Heart right ventricle (tissue), 16 donors: ENCODE results near the gene FOXJ1. TPM values are rescaled to one million over a fixed set of nuclear protein-coding genes. Genes with fewer than 3 reads are reported as not detected.

Experiments used
- ATAC-seq, 8 donors: fragments of 200-7000 bp; cut with Tn5 transposase; one replicate each; pipeline ENCODE4 v1.9.1; 2020; ENCODE audit warnings: mild to moderate bottlenecking in 8 of 8, moderate library complexity in 8 of 8, moderate number of reproducible peaks in 1 of 8
- DNase-seq, 2 donors: peaks; one replicate each; pipeline ENCODE4 v3.0.0-alpha.2; 2020
- H3K27ac ChIP-seq, 10 donors: fragments of 200-600 bp; sonication (generic) in 2 of 10; one replicate each; pipeline versions ENCODE4 v1.5.0 to v1.8.0; 2020 to 2022; ENCODE audit warnings: mild to moderate bottlenecking in 3 of 10
- H3K27me3 ChIP-seq, 7 donors: fragments of 200-600 bp; one replicate each; pipeline ENCODE4 v1.8.0; 2021 to 2022; ENCODE audit warnings: mild to moderate bottlenecking in 2 of 7
- H3K36me3 ChIP-seq, 9 donors: fragments of 200-600 bp; sonication (generic) in 1 of 9; one replicate each; pipeline versions ENCODE4 v1.5.0 to v1.8.0; 2020 to 2022; ENCODE audit warnings: mild to moderate bottlenecking in 2 of 9
- H3K4me1 ChIP-seq, 9 donors: fragments of 200-600 bp; sonication (generic) in 1 of 9; one replicate each; pipeline versions ENCODE4 v1.5.0 to v1.8.0; 2020 to 2022; ENCODE audit warnings: mild to moderate bottlenecking in 4 of 9
- H3K4me3 ChIP-seq, 10 donors: fragments of 200-600 bp; sonication (generic) in 2 of 10; one replicate each; pipeline versions ENCODE4 v1.5.0 to v1.8.0; 2020 to 2022; ENCODE audit warnings: mild to moderate bottlenecking in 7 of 10, moderate library complexity in 2 of 10
- H3K9me3 ChIP-seq, 11 donors: fragments of 200-600 bp in 10 of 11; sonication (generic) in 2 of 11; one replicate each; pipeline versions ENCODE4 v1.5.0 to v1.8.0; 2013 to 2022; ENCODE audit warnings: mild to moderate bottlenecking in 2 of 11, control low read depth in 1 of 11, moderate library complexity in 1 of 11
- WGBS, 2 donors: extraction: QIAGEN DNeasy Blood & Tissue Kit; methylation state at CpG; one replicate each; pipeline ENCODE4 v1.1.7; 2013; ENCODE audit warnings: inconsistent platforms in 1 of 2; 5-methylcytosine and 5-hydroxymethylcytosine counted together
- intact Hi-C, 10 donors: fragments of 100-400 bp; cut with DNase I; formaldehyde crosslinking; loops; one replicate each; pipeline versions ENCODE4 v1.11.1 to v1.14.2; 2022
- polyA plus RNA-seq, 2 donors: library from polyadenylated mRNA; stranded (reverse); fragments of 200-250 nt; gene quantifications; one replicate each; pipeline ENCODE4 v1.2.3, GENCODE V29; 2013
- total RNA-seq, 10 donors: library from RNA; stranded (reverse); fragmentation: NEBNext Ultra II Directional in 3 of 10; extraction: Animal tissue kit (Norgen Biotek cat#: 25700) in 3 of 10; gene quantifications; one replicate each; pipeline versions ENCODE4 v1.2.1 to v1.2.4, GENCODE V29; 2021 to 2023
- TF ChIP-seq, protein P1 (sequence below), 9 donors: fragments of 200-600 bp; sonication (generic) in 2 of 9; IDR thresholded peaks; one replicate each; pipeline versions ENCODE4 v1.5.0 to v1.8.0; 2021 to 2022; ENCODE audit warnings: antibody characterized with exemption in 9 of 9, mild to moderate bottlenecking in 5 of 9, moderate library complexity in 1 of 9
- donor health status: Arrhythmogenic right ventricular cardiomyopathy.
- donor health status: ischemic (EF 13 %, LVEDD 7.1; RV severe dilation, severe dysfunction).
- donor health status: healthy with polysubstance abuse.
- donor health status: DM: no; HTN: yes; CAD: no.
- donor health status: DM: no; HTN: no; CAD: no.
- donor health status: ischemic (EF 25% LVEDD 6.9; RV normal size, moderate dysfunction).
- donor health status: ischemic (EF 25% LVEDD 5.7; RV mildly dilated, moderate dysfunction).
- donor health status: healthy.
- donor health status: DM: yes; HTN: yes; CAD: no.
- donor health status: Ischemic cardiomyopathy.
- donor health status: ischemic (EF 35%, LVEDD 5.7; RV mildly dilated, moderate dysfunction).
- donor health status: nonischemic (EF 11% LVEDD 7.7; RV severe dilation, severe dysfunction).
- donor health status: DM: yes; HTN: yes; CAD: no.
- donor health status: PGD.
- donor health status: ischemic (EF 29% LVEDD 5.4; RV normal size, mild dysfunction).
- donor health status: nonischemic (EF 23%, LVEDD 6.1; RV moderate dilation, normal function).

The FOXJ1 gene
- total and polyA plus RNA-seq, 12 donors, result 0.03 TPM; not detected in 11

DNA sequence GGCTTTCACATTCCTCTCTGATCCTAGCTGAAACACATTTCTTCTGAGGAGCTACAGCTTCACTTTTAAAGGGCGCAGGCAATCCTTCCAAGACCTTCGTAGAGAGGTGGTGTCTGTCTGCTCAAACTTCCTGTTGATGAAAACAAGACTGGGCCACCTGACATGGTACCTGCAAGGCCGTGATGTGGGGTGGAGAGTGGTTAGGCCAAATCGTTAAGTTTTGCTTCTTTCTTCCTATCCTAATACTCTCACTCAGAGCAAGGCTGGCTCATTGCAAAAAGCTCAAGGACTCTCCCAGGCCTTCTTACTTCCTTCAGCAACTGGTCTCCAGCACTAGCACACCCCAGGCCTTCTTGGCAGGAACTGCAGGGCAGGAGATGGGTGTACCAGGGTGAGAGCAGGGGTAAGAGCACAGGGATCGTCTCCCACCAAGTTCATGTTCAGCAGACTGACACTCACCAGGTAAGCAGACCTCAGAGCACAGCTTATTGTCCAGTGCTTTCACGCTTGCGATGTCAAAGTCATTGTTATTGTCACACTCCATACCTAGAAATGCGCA lies 10.9 kb upstream of the FOXJ1 start:
- no peaks in the 10 kb centered on the region for H3K27me3 ChIP-seq
- no peak overlapping the region for H3K27ac ChIP-seq
- intact Hi-C loops, result no loop called here
- WGBS, 2 donors, result 93 to 94% methylated on average over 8 of the region's 8 CpGs
- TF ChIP-seq, protein P1, sequence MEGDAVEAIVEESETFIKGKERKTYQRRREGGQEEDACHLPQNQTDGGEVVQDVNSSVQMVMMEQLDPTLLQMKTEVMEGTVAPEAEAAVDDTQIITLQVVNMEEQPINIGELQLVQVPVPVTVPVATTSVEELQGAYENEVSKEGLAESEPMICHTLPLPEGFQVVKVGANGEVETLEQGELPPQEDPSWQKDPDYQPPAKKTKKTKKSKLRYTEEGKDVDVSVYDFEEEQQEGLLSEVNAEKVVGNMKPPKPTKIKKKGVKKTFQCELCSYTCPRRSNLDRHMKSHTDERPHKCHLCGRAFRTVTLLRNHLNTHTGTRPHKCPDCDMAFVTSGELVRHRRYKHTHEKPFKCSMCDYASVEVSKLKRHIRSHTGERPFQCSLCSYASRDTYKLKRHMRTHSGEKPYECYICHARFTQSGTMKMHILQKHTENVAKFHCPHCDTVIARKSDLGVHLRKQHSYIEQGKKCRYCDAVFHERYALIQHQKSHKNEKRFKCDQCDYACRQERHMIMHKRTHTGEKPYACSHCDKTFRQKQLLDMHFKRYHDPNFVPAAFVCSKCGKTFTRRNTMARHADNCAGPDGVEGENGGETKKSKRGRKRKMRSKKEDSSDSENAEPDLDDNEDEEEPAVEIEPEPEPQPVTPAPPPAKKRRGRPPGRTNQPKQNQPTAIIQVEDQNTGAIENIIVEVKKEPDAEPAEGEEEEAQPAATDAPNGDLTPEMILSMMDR (IDR thresholded peaks at IDR 0.05), result no peak
- no peak overlapping the region for H3K4me3 ChIP-seq
- DNase-seq (no peak), ATAC-seq (no peak)
- H3K36me3 ChIP-seq, result no peaks in the 10 kb centered on the region
- H3K4me1 ChIP-seq, result peaks cover 0 to 7% (median 3%) of the 10 kb centered on the region in 9 donors
- H3K9me3 ChIP-seq, result no peaks in the 10 kb centered on the region

GRCh38 chr17:76150712-76151622 lies 9.9 kb upstream of the FOXJ1 start:
- TF ChIP-seq, protein P1 (IDR thresholded peaks at IDR 0.05), result no peak
- Histone ChIP-seq H3K4me1 (peaks cover 0 to 16% (median 8%) of the 10 kb centered on the region in 9 donors), H3K36me3 (no peaks in the 10 kb centered on the region), H3K27ac (no peak overlapping the region), H3K9me3 (no peaks in the 10 kb centered on the region), H3K4me3 (no peak overlapping the region), H3K27me3 (no peaks in the 10 kb centered on the region)
- WGBS, 2 donors, result 91 to 92% methylated on average over 23 of the region's 23 CpGs
- intact Hi-C loops, result no loop called here
- no peak for ATAC-seq
- no peak for DNase-seq

GRCh38 chr17:76149214-76149613 lies 8.2 kb upstream of the FOXJ1 start:
- no peak for DNase-seq
- H3K4me3 ChIP-seq, result no peak overlapping the region
- intact Hi-C loops, result loop anchor here in 1 of 10 donors (2.0 kb wide), 1 partner anchor 24 kb away; no protein-coding TSS in a partner anchor

DNA sequence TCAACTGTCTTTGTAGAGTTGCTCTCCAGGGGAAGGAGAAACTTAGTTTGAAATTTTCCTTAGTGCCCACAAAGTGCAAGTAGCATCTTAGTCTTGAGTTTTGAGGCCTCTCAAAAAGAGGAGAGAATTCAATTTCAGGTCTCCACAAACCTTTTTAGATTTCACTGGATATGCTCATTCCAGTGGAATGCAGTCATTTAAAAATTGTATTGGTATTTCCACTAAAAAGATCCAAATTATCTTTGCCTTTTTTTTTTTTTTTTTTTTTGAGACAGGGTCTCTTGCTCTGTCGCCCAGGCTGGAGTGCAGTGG lies 6.9 kb upstream of the FOXJ1 start:
- TF ChIP-seq, protein P1 (IDR thresholded peaks at IDR 0.05), result no peak
- WGBS, 2 donors, result 100% methylated on average over 1 of the region's 1 CpG
- Histone ChIP-seq H3K27ac (no peak overlapping the region), H3K4me3 (no peak overlapping the region), H3K36me3 (no peaks in the 10 kb centered on the region), H3K27me3 (no peaks in the 10 kb centered on the region), H3K4me1 (peaks cover 3 to 42% (median 25%) of the 10 kb centered on the region in 9 donors), H3K9me3 (no peaks in the 10 kb centered on the region)
- DNase-seq, result no peak
- intact Hi-C loops, result loop anchor here in 1 of 10 donors (2.0 kb wide), 1 partner anchor 23 kb away; no protein-coding TSS in a partner anchor
- ATAC-seq, result no peak

More at GRCh38 chr17:76149214-76149613, 8.2 kb upstream of the FOXJ1 start:
- Histone ChIP-seq H3K9me3 (no peaks in the 10 kb centered on the region), H3K27ac (no peak overlapping the region), H3K36me3 (no peaks in the 10 kb centered on the region), H3K27me3 (no peaks in the 10 kb centered on the region), H3K4me1 (peaks cover 3 to 30% (median 21%) of the 10 kb centered on the region in 9 donors)
- TF ChIP-seq, protein P1 (IDR thresholded peaks at IDR 0.05), result no peak
- ATAC-seq, result no peak
- 93 to 95% methylated on average over 10 of the region's 10 CpGs for WGBS, 2 donors
